Forelimb muscle (tissue), 1 donor: ENCODE measurements around the gene HAUS1. TPM values are rescaled to one million over a fixed set of nuclear protein-coding genes. Genes with fewer than 3 reads are reported as not detected.

ENCODE experiments used
- DNase-seq: peaks from one replicate; pipeline ENCODE4 v3.0.0-alpha.2; 2013; ENCODE audit warnings: low read depth
- polyA plus RNA-seq: library from polyadenylated mRNA; unstranded; fragments of 120-200 nt; gene quantifications from one replicate; pipeline ENCODE4 v1.2.1, GENCODE V29; 2013; ENCODE audit not compliant: insufficient read length

The HAUS1 gene, protein sequence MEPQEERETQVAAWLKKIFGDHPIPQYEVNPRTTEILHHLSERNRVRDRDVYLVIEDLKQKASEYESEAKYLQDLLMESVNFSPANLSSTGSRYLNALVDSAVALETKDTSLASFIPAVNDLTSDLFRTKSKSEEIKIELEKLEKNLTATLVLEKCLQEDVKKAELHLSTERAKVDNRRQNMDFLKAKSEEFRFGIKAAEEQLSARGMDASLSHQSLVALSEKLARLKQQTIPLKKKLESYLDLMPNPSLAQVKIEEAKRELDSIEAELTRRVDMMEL
- 25.1 TPM for polyA plus RNA-seq

GRCh38 chr18:46104128-46104911, at the start of gene HAUS1:
Gene HAUS1 (plus strand): TSS chr18:46104385. CDS start chr18:46104412, 27 bp downstream.
- peak; percentile 38 for DNase-seq

DNA sequence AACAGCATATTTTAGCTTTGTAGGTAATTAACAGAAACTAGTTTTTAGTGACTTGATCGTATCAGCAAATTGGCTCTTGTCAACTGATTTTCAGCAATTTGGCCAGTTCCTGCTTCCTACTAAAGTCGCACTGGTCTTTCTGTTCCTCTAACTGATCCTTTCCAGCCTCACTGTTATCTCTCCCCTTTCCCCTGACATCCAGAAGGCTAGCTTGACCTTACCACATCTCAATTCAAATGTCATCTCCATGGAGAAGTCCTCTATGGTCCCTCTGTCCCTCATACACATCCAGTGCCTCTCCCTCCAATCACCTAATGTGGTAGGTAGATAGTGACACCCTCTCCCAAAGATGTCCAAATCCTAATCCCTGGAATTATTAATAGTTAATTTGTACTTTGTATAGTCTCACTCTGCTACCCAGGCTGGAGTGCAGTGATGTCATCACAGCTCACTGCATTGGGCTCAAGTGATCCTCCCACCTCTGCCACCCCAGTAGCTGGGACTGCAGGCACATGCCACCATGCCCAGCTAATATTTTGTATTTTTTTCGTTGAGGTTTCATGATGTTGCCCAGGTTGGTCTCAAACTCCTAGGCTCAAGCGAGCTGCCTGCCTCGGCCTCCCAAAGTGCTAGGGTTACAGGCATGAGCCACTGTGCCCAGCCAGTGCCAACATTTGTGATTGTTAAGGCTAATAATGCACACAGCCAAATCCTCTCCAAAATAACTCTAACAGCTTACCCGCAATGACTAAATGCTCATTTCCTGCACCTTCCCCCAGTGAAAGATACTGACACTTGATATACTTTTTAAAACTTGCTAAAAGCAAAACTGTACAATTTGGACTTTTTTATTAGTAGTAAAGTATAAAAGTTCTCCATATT, 49.0 kb upstream of the HAUS1 start:
- DNase-seq = no peak

- DNase-seq = no peak
Observed at GRCh38 chr18:46055838-46056230, 48.4 kb upstream of the HAUS1 start.

GRCh38 chr18:46060359-46060841, 43.8 kb upstream of the HAUS1 start:
- no peak for DNase-seq

- DNase-seq = no peak
Observed at GRCh38 chr18:46061387-46061786, 42.8 kb upstream of the HAUS1 start.

GRCh38 chr18:46061796-46062195, 42.4 kb upstream of the HAUS1 start:
- no peak for DNase-seq

DNA sequence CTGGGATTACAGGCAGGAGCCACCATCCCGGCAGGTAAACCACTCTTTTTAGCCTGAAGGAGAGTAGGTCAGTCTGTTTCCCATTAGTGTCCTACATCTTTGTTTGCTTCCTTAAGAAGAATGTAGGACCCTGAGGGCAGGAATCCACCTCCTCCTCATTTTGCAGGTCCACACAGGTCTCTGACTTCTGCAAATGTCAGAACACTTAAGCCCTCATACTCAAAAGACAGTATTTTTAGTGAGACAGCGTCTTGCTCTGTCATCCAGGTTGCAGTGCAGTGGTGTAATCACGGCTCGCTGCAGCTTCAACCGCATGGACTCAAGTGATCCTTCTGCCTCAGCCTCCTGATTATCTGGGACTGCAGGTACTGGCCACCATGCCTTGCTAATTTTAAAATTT, 41.4 kb upstream of the HAUS1 start:
- DNase-seq = no peak

- no peak for DNase-seq
Observed at GRCh38 chr18:46067438-46068007, 36.7 kb upstream of the HAUS1 start.

GRCh38 chr18:46068763-46069162, 35.4 kb upstream of the HAUS1 start:
- DNase-seq = no peak

GRCh38 chr18:46069524-46069923, 34.7 kb upstream of the HAUS1 start:
- DNase-seq = no peak

GRCh38 chr18:46070232-46070631, 34.0 kb upstream of the HAUS1 start:
- no peak for DNase-seq

- DNase-seq = no peak
Observed at GRCh38 chr18:46070815-46071652, 33.2 kb upstream of the HAUS1 start.

- peak; percentile 19 for DNase-seq
Observed at GRCh38 chr18:46071653-46072375, 32.4 kb upstream of the HAUS1 start, which contains the start of gene PSTPIP2. Gene PSTPIP2 (minus strand): TSS chr18:46072260. CDS start chr18:46072188, 72 bp downstream.

- DNase-seq = no peak
Observed at GRCh38 chr18:46072376-46072867, 31.8 kb upstream of the HAUS1 start.

DNA sequence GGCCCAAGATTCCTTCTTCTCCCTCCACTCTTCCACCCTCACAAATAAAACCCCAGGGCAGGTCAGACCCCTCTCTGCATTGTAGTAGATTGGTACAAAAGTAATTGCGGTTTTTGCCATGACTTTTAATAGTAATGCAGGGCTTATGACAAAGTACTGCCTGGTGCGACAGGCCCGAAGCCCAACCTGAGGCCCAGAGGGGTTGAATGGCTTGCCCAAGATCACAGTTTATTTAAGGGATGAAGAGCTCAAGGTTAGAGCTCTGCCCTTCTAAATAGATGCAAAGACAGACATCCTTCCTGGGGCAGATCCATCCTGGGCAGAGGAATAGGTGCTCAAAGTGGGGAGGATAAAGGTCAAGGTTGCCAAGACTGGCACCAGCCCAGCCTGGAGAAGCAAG, 31.2 kb upstream of the HAUS1 start:
- DNase-seq = no peak

- DNase-seq = no peak
Observed at GRCh38 chr18:46073474-46074331, 30.5 kb upstream of the HAUS1 start.

DNA sequence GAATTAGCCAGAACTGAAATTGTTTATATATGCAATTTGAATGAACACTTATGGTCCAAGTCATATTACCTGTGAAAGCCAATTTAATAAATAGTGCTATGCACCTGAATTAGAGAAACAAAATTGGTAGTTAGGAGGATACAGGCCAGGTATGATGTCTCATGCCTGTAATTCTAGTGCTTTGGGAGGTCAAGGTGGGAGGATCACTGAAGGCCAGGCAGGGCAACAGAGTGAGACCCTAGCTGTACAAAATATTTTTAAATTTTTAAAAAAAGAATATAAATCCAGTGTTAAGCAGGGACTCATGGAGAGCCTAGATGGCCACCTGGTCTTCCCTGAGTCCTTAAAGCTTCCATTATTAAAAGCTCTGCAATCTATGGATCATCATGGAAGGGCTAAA, 24.8 kb upstream of the HAUS1 start:
- DNase-seq = no peak

DNA sequence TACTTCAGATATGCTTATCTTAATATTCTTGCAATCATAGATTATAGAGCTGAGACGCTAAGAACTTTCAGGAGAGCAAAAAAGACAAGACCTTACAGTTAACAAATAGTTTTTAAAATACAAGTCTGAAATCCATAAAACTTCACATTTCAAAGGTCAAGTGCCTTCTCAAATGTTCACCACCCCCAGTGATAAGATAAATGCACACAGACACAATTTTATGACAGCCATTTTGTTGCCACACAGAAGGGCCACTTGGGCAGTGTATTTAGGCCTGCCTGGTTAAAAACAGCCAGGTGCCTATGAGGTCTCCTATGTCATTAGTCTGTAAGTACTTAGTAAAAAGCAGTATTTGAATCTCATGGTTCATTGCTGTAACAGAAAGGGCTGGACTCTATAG, 24.0 kb upstream of the HAUS1 start:
- no peak for DNase-seq

GRCh38 chr18:46084431-46084830, 19.8 kb upstream of the HAUS1 start:
- DNase-seq = no peak
